ENCODE measurements around the gene PGF.

PGF gene

GRCh38 chr14:74897642-74898041 lies 57.8 kb downstream of the PGF start:
- no peak for DNase-seq (ENCODE audit: low spot score)

- no peak for DNase-seq (ENCODE audit: low spot score)
Measured at GRCh38 chr14:74896400-74896799, 59.0 kb downstream of the PGF start.

DNA sequence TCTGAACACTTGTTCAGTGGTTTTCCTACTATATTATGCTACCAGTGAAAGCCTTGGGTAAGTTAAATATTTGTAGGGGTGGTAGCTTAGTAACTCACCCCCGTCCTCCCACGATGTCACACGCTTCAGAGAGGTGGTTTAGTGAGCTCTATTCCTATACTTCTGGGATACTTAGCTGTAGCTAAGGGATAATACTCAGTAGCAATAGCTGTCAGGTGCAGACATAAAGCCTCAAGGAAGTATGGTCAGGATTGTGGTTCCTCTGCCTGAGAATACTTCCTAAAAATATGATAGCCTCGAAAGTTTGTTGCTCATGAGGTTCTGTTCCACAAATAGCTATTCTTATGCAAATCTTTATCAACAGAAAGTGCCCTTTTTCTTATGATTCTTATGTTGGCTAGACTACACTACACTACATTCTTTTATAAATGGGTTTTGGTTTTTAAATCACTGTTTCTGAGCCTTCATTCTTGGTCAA lies 61.7 kb downstream of the PGF start:
- DNase-seq (ENCODE audit: low spot score): no peak

GRCh38 chr14:74892745-74893144 lies 62.7 kb downstream of the PGF start:
- no peak for DNase-seq (ENCODE audit: low spot score)

GRCh38 chr14:74891870-74892269 lies 63.5 kb downstream of the PGF start:
- DNase-seq (ENCODE audit: low spot score): no peak
